ENCODE measurements around the gene ZFP14. TPM values are rescaled to one million over a fixed set of nuclear protein-coding genes. Genes with fewer than 3 reads are reported as not detected.

Gene ZFP14
- 1 to 10 TPM; 1.4 to 1.8 TPM for total RNA-seq

- Mint-ChIP-seq H3K36me3 (ENCODE audit: low read depth) (peaks cover 6% of the 10 kb centered on the region), H3K27me3 (no peaks in the 10 kb centered on the region), H3K9me3 (ENCODE audit: low read depth) (peaks cover 12% of the 10 kb centered on the region), H3K4me1 (peaks cover 18% of the 10 kb centered on the region), H3K27ac (peak within 1 kb of the TSS; percentile 88), H3K4me3 (peak within 1 kb of the TSS; percentile 93)
- DNase-seq = peak; percentile 97
- ChIA-PET POLR2A (interaction anchor here (0.5 to 1.9 kb wide), 2 partner anchors 42 to 459 kb away, joined by 4 read pairs; partner anchors contain the start of gene ZNF790), CTCF (interaction anchor here (1.3 to 1.6 kb wide), 2 partner anchors 41 to 251 kb away, joined by 4 to 7 read pairs; no protein-coding TSS in a partner anchor)
- intact Hi-C loops (cut with DNase I, micrococcal nuclease) = loop anchor here (1.0 to 5.0 kb wide), 21 partner anchors 39 to 992 kb away; partner anchors contain the start of genes ZFP82 (in 2 of the 2), ZNF260 (in 2 of the 2), ZNF566 (in 2 of the 2) and THAP8 (in 1 of the 2)
- ATAC-seq = peak; percentile 99
Measured at GRCh38 chr19:36378625-36379509, at the start of gene ZFP14. Gene ZFP14 (minus strand): TSS chr19:36379201. CDS start chr19:36367892, 11,309 bp downstream.

GRCh38 chr19:36423925-36424324 is 44.9 kb upstream of the ZFP14 start:
- ChIA-PET POLR2A (no interaction called here), CTCF (no interaction called here)
- H3K4me3 Mint-ChIP-seq = no peak overlapping the region
- DNase-seq (no peak), ATAC-seq (no peak)
- H3K36me3 Mint-ChIP-seq (ENCODE audit: low read depth) = peaks cover 13% of the 10 kb centered on the region
- peaks cover 24% of the 10 kb centered on the region for H3K27me3 Mint-ChIP-seq
- intact Hi-C loops (cut with DNase I, micrococcal nuclease) = no loop called here
- H3K9me3 Mint-ChIP-seq (ENCODE audit: low read depth) = peaks cover 27% of the 10 kb centered on the region
- H3K4me1 Mint-ChIP-seq = peaks cover 4% of the 10 kb centered on the region
- H3K27ac Mint-ChIP-seq = no peak overlapping the region

- Mint-ChIP-seq H3K4me1 (peaks cover 12% of the 10 kb centered on the region), H3K27me3 (peaks cover 24% of the 10 kb centered on the region), H3K36me3 (ENCODE audit: low read depth) (peaks cover 28% of the 10 kb centered on the region), H3K9me3 (ENCODE audit: low read depth) (peaks cover 26% of the 10 kb centered on the region), H3K27ac (no peak overlapping the region), H3K4me3 (peak overlapping the region; percentile 43)
- DNase-seq (no peak), ATAC-seq (no peak)
- POLR2A ChIA-PET = no interaction called here
- CTCF ChIA-PET = interaction anchor here (0.7 to 1.5 kb wide), 2 partner anchors 10 to 283 kb away, joined by 3 to 4 read pairs; no protein-coding TSS in a partner anchor
- intact Hi-C loops (cut with DNase I, micrococcal nuclease) = no loop called here
Measured at GRCh38 chr19:36421749-36422481, 42.9 kb upstream of the ZFP14 start.

- Mint-ChIP-seq H3K27ac (no peak overlapping the region), H3K4me3 (peak overlapping the region; percentile 43), H3K4me1 (peaks cover 12% of the 10 kb centered on the region), H3K9me3 (ENCODE audit: low read depth) (peaks cover 23% of the 10 kb centered on the region), H3K27me3 (peaks cover 22% of the 10 kb centered on the region), H3K36me3 (ENCODE audit: low read depth) (peaks cover 30% of the 10 kb centered on the region)
- ChIA-PET CTCF (interaction anchor here (1.5 kb wide), 1 partner anchor 11 kb away, joined by 4 read pairs; no protein-coding TSS in a partner anchor), POLR2A (interaction anchor here (0.6 kb wide), 1 partner anchor 42 kb away, joined by 4 read pairs; no protein-coding TSS in a partner anchor)
- intact Hi-C loops (cut with DNase I, micrococcal nuclease) = no loop called here
- ATAC-seq (no peak), DNase-seq (peak; percentile 20)
Measured at GRCh38 chr19:36420961-36421748, 42.2 kb upstream of the ZFP14 start.

GRCh38 chr19:36418287-36419001 is 39.4 kb upstream of the ZFP14 start, which contains the start of gene ZFP82:
Gene ZFP82 (minus strand): TSS chr19:36418644. CDS start chr19:36409789, 8,855 bp downstream.
- H3K27ac Mint-ChIP-seq = peak within 1 kb of the TSS; percentile 97
- H3K4me1 Mint-ChIP-seq = peaks cover 12% of the 10 kb centered on the region
- ChIA-PET CTCF (interaction anchor here (1.2 to 2.0 kb wide), 2 partner anchors 40 to 154 kb away, joined by 3 to 7 read pairs; partner anchors contain the start of gene ZNF529), POLR2A (interaction anchor here (0.7 kb wide), 2 partner anchors 64 to 186 kb away, joined by 3 to 9 read pairs; no protein-coding TSS in a partner anchor)
- intact Hi-C loops (cut with DNase I, micrococcal nuclease) = loop anchor here (1.0 to 5.0 kb wide), 8 partner anchors 39 to 354 kb away; partner anchors contain the start of genes ZFP14 (in 2 of the 2), ZNF566 (in 2 of the 2), TBCB (in 1 of the 2) and ZNF260 (in 1 of the 2)
- peaks cover 52% of the 10 kb centered on the region for H3K36me3 Mint-ChIP-seq (ENCODE audit: low read depth)
- ATAC-seq = peak; percentile 90
- peak within 1 kb of the TSS; percentile 94 for H3K4me3 Mint-ChIP-seq
- H3K9me3 Mint-ChIP-seq (ENCODE audit: low read depth) = peaks cover 20% of the 10 kb centered on the region
- DNase-seq = peak; percentile 89
- H3K27me3 Mint-ChIP-seq = peaks cover 13% of the 10 kb centered on the region

GRCh38 chr19:36417752-36418286 is 38.8 kb upstream of the ZFP14 start:
- Mint-ChIP-seq H3K4me3 (peak overlapping the region; percentile 94), H3K27ac (peak overlapping the region; percentile 97), H3K9me3 (ENCODE audit: low read depth) (peaks cover 20% of the 10 kb centered on the region), H3K36me3 (ENCODE audit: low read depth) (peaks cover 58% of the 10 kb centered on the region), H3K4me1 (peaks cover 12% of the 10 kb centered on the region), H3K27me3 (peaks cover 13% of the 10 kb centered on the region)
- ATAC-seq = peak; percentile 6
- DNase-seq = no peak
- CTCF ChIA-PET = interaction anchor here (0.7 kb wide), 1 partner anchor 188 kb away, joined by 3 read pairs; the partner anchor contains the start of gene ZNF382
- POLR2A ChIA-PET = interaction anchor here (0.7 kb wide), 1 partner anchor 186 kb away, joined by 9 read pairs; no protein-coding TSS in a partner anchor
- intact Hi-C loops (cut with DNase I, micrococcal nuclease) = loop anchor here (1.0 to 5.0 kb wide), 8 partner anchors 39 to 354 kb away; partner anchors contain the start of genes ZFP14 (in 2 of the 2), ZNF566 (in 2 of the 2), TBCB (in 1 of the 2) and ZNF260 (in 1 of the 2)

GRCh38 chr19:36409841-36410240 is 30.8 kb upstream of the ZFP14 start:
- Mint-ChIP-seq H3K4me3 (no peak overlapping the region), H3K4me1 (no peaks in the 10 kb centered on the region), H3K27ac (no peak overlapping the region), H3K27me3 (no peaks in the 10 kb centered on the region), H3K36me3 (ENCODE audit: low read depth) (peaks cover 83% of the 10 kb centered on the region), H3K9me3 (ENCODE audit: low read depth) (peaks cover 39% of the 10 kb centered on the region)
- ATAC-seq (no peak), DNase-seq (no peak)
- ChIA-PET POLR2A (no interaction called here), CTCF (no interaction called here)
- intact Hi-C loops (cut with DNase I, micrococcal nuclease) = no loop called here

GRCh38 chr19:36408101-36408500 is 29.1 kb upstream of the ZFP14 start:
- Mint-ChIP-seq H3K36me3 (ENCODE audit: low read depth) (peaks cover 85% of the 10 kb centered on the region), H3K4me1 (no peaks in the 10 kb centered on the region), H3K27ac (no peak overlapping the region), H3K9me3 (ENCODE audit: low read depth) (peaks cover 43% of the 10 kb centered on the region), H3K27me3 (no peaks in the 10 kb centered on the region), H3K4me3 (no peak overlapping the region)
- ATAC-seq (no peak), DNase-seq (no peak)
- intact Hi-C loops (cut with DNase I, micrococcal nuclease) = no loop called here
- CTCF ChIA-PET = no interaction called here
- POLR2A ChIA-PET = no interaction called here

- Mint-ChIP-seq H3K27ac (no peak overlapping the region), H3K27me3 (no peaks in the 10 kb centered on the region), H3K4me3 (no peak overlapping the region), H3K36me3 (ENCODE audit: low read depth) (peaks cover 86% of the 10 kb centered on the region), H3K4me1 (no peaks in the 10 kb centered on the region), H3K9me3 (ENCODE audit: low read depth) (peaks cover 43% of the 10 kb centered on the region)
- no peak for ATAC-seq
- CTCF ChIA-PET = interaction anchor here (0.7 kb wide), 1 partner anchor 30 kb away, joined by 3 read pairs; no protein-coding TSS in a partner anchor
- intact Hi-C loops (cut with DNase I, micrococcal nuclease) = no loop called here
- DNase-seq = no peak
- POLR2A ChIA-PET = no interaction called here
Measured at GRCh38 chr19:36404498-36404897, 25.5 kb upstream of the ZFP14 start.

GRCh38 chr19:36401475-36401874 is 22.5 kb upstream of the ZFP14 start:
- no peak for DNase-seq
- intact Hi-C loops (cut with DNase I, micrococcal nuclease) = no loop called here
- POLR2A ChIA-PET = no interaction called here

More at GRCh38 chr19:36401475-36401874, 22.5 kb upstream of the ZFP14 start:
- Mint-ChIP-seq H3K4me1 (no peaks in the 10 kb centered on the region), H3K36me3 (ENCODE audit: low read depth) (peaks cover 87% of the 10 kb centered on the region), H3K27ac (no peak overlapping the region), H3K27me3 (no peaks in the 10 kb centered on the region), H3K9me3 (ENCODE audit: low read depth) (peaks cover 44% of the 10 kb centered on the region), H3K4me3 (no peak overlapping the region)
- ATAC-seq = no peak
- CTCF ChIA-PET = no interaction called here
